HCT116 (cell line): ENCODE measurements around the gene HPCAL1. TPM values are rescaled to one million over a fixed set of nuclear protein-coding genes. Genes with fewer than 3 reads are reported as not detected.

Experiments
- ATAC-seq: fragments of 200-7000 bp; cut with Tn5 transposase; 2 replicates; pipeline ENCODE4 v1.9.1; 2020; ENCODE audit warnings: mild to moderate bottlenecking, moderate library complexity
- BruUV-seq: library from RNA; stranded (reverse); fragments of 400-500 nt; replicated peaks from 2 replicates; lab custom pipeline; 2021; lab: Mats Ljungman, UMichigan
- CTCF ChIA-PET: fragments of 300-600 bp; sonication (Branson Sonifier 250); formaldehyde crosslinking; loops from one replicate; lab custom pipeline; 2021; ENCODE audit warnings: antibody characterized with exemption; lab: Charles Lee
- POLR2A ChIA-PET: fragments of 300-600, 350-600 bp; sonication (Branson Sonifier 250); formaldehyde crosslinking; loops from one replicate; lab custom pipeline; 2021; ENCODE audit warnings: antibody characterized with exemption; lab: Charles Lee
- RAD21 ChIA-PET, 2 experiments: fragments of 300-600 bp; sonication (Branson Sonifier 250); formaldehyde crosslinking; loops; one replicate each; lab custom pipeline; 2023; ENCODE audit warnings: low total read pairs in 2 of 2; ENCODE audit not compliant: uncharacterized antibody in 2 of 2, unreplicated experiment in 2 of 2, low non-redundant PET in 1 of 2; lab: Charles Lee
- DNase-seq: peaks from one replicate; pipeline ENCODE4 v3.0.0-alpha.2; 2010; ENCODE audit warnings: low read depth, low spot score
- H2AFZ ChIP-seq: fragments of 200-600 bp; shearing (Covaris generic), sonication (generic); 2 replicates; pipeline ENCODE4 v1.6.1; 2017; ENCODE audit warnings: low read depth, mixed run types, mixed read lengths, antibody characterized with exemption, low read length; ENCODE audit not compliant: poor library complexity, severe bottlenecking
- H3K27ac ChIP-seq: 2 replicates; pipeline ENCODE4 v1.5.1; 2012; ENCODE audit warnings: low read depth, low read length
- H3K27me3 ChIP-seq: fragments of 200-600 bp; sonication (generic); 2 replicates; pipeline ENCODE4 v1.6.1; 2016; ENCODE audit warnings: mixed run types, low read length, mixed read lengths; ENCODE audit not compliant: insufficient read depth
- H3K36me3 ChIP-seq, 2 experiments: fragments of 200-500 bp in 1 of 2; fragments of 200-600 bp in 1 of 2; sonication (Bioruptor generic) in 1 of 2; sonication (generic) in 1 of 2; 2 replicates each; pipeline versions ENCODE4 v1.5.1 to v1.6.1; 2014 to 2016; ENCODE audit warnings: low read length in 2 of 2, inconsistent platforms in 1 of 2, mixed read lengths in 1 of 2, mixed run types in 1 of 2; ENCODE audit not compliant: insufficient read depth in 2 of 2, control insufficient read depth in 1 of 2
- H3K4me1 ChIP-seq, 2 experiments: fragments of 200-600 bp in 1 of 2; sonication (generic) in 1 of 2; 2 replicates each; pipeline versions ENCODE4 v1.5.1 to v1.6.1; 2012 to 2017; ENCODE audit warnings: low read length in 2 of 2, inconsistent platforms in 1 of 2, mild to moderate bottlenecking in 1 of 2, mixed read lengths in 1 of 2, mixed run types in 1 of 2, moderate library complexity in 1 of 2; ENCODE audit not compliant: insufficient read depth in 2 of 2, control insufficient read depth in 1 of 2
- H3K4me2 ChIP-seq: fragments of 200-600 bp; sonication (generic); 2 replicates; pipeline ENCODE4 v1.6.1; 2017; ENCODE audit warnings: mixed run types, low read length, mixed read lengths
- H3K4me3 ChIP-seq, 2 experiments: fragments of 200-600 bp in 1 of 2; sonication (generic) in 1 of 2; replicated peaks in 1 of 2; 2 replicates each; pipeline ENCODE4 v1.5.1; 2011 to 2016; ENCODE audit warnings: low read length in 2 of 2, control low read depth in 1 of 2, low read depth in 1 of 2, mild to moderate bottlenecking in 1 of 2, mixed read lengths in 1 of 2, mixed run types in 1 of 2
- H3K79me2 ChIP-seq: fragments of 200-600 bp; sonication (generic); 2 replicates; pipeline ENCODE4 v1.6.1; 2017; ENCODE audit warnings: mild to moderate bottlenecking, mixed run types, low read length, moderate library complexity, mixed read lengths; ENCODE audit not compliant: insufficient read depth
- H3K9ac ChIP-seq: fragments of 200-600 bp; sonication (generic); 2 replicates; pipeline ENCODE4 v1.6.1; 2016; ENCODE audit warnings: low read length, mixed read lengths
- H3K9me2 ChIP-seq: fragments of 200-600 bp; sonication (generic), shearing (Covaris generic); 2 replicates; pipeline ENCODE4 v1.6.1; 2017; ENCODE audit warnings: mixed run types, mild to moderate bottlenecking, moderate library complexity; ENCODE audit not compliant: insufficient read depth
- H3K9me3 ChIP-seq, 2 experiments: fragments of 200-500 bp in 1 of 2; fragments of 200-600 bp in 1 of 2; sonication (Bioruptor generic) in 1 of 2; sonication (generic) in 1 of 2; 2 replicates each; pipeline ENCODE4 v1.6.1; 2014 to 2017; ENCODE audit warnings: low read length in 2 of 2, mixed read lengths in 2 of 2, inconsistent platforms in 1 of 2, low read depth in 1 of 2, mild to moderate bottlenecking in 1 of 2, mixed run types in 1 of 2, moderate library complexity in 1 of 2; ENCODE audit not compliant: control insufficient read depth in 1 of 2, insufficient read depth in 1 of 2
- H4K20me1 ChIP-seq: fragments of 200-600 bp; sonication (generic), shearing (Covaris generic); 2 replicates; pipeline ENCODE4 v1.6.1; 2017; ENCODE audit warnings: mixed run types, mild to moderate bottlenecking, moderate library complexity; ENCODE audit not compliant: insufficient read depth
- ATF3 ChIP-seq: IDR thresholded peaks from 2 replicates; pipeline ENCODE4 v1.6.1; 2012
- CBX3 ChIP-seq: IDR thresholded peaks from 2 replicates; pipeline ENCODE4 v1.6.1; 2012; ENCODE audit warnings: low read depth
- EGR1 ChIP-seq: IDR thresholded peaks from 2 replicates; pipeline ENCODE4 v1.6.1; 2012; ENCODE audit warnings: low read depth
- EZH2 ChIP-seq: fragments of 200-600 bp; sonication (generic); IDR thresholded peaks from 2 replicates; pipeline ENCODE4 v1.6.1; 2017; ENCODE audit warnings: antibody characterized with exemption, mixed run types
- EZH2phosphoT487 ChIP-seq: fragments of 200-600 bp; IDR thresholded peaks from 2 replicates; pipeline ENCODE4 v1.6.1; 2018; ENCODE audit warnings: antibody characterized with exemption, borderline replicate concordance
- FOSL1 ChIP-seq: IDR thresholded peaks from 2 replicates; pipeline ENCODE4 v1.6.1; 2012; ENCODE audit warnings: low read depth
- MAX ChIP-seq: IDR thresholded peaks from 2 replicates; pipeline ENCODE4 v1.6.1; 2012
- POLR2AphosphoS5 ChIP-seq: IDR thresholded peaks from 2 replicates; pipeline ENCODE4 v1.6.1; 2011; ENCODE audit warnings: mild to moderate bottlenecking, low read depth, low read length, moderate library complexity
- SIN3A ChIP-seq: IDR thresholded peaks from 2 replicates; pipeline ENCODE4 v1.6.1; 2012; ENCODE audit warnings: low read depth
- TCF7L2 ChIP-seq: IDR thresholded peaks from 2 replicates; pipeline ENCODE4 v1.7.0; 2011; ENCODE audit warnings: borderline replicate concordance, inconsistent platforms; ENCODE audit not compliant: insufficient read depth, insufficient read length; ENCODE audit errors: extremely low read depth
- YY1 ChIP-seq: IDR thresholded peaks from 2 replicates; pipeline ENCODE4 v1.6.1; 2011; ENCODE audit warnings: low read length, low read depth, moderate library complexity, mild to moderate bottlenecking; ENCODE audit not compliant: insufficient replicate concordance; ENCODE audit errors: extremely low read depth
- ZFX ChIP-seq: fragments of 450-650 bp; IDR thresholded peaks from 2 replicates; pipeline ENCODE4 v1.6.1; 2017
- intact Hi-C: fragments of 100-400 bp; cut with micrococcal nuclease; formaldehyde crosslinking; loops from 2 replicates; pipeline ENCODE4 v1.10.0; 2022
- total RNA-seq: library from RNA; stranded (reverse); gene quantifications from one replicate; pipeline ENCODE4 v1.2.1, GENCODE V29; 2021; ENCODE audit not compliant: unreplicated experiment

HPCAL1 gene
- total RNA-seq, 1 experiment from 2014 or later = 111 TPM

- Histone ChIP-seq H3K9me2 (no peaks in the 10 kb centered on the region), H3K36me3 (no peaks in the 10 kb centered on the region), H3K27ac (no peak overlapping the region), H3K4me1 (peaks cover 0 to 7% of the 10 kb centered on the region in 2 experiments; a peak in 1 of 4 replicates), H3K9me3 (no peaks in the 10 kb centered on the region), H2AFZ (no peak overlapping the region), H3K9ac (no peak overlapping the region), H4K20me1 (no peaks in the 10 kb centered on the region), H3K27me3 (no peaks in the 10 kb centered on the region), H3K4me2 (no peak overlapping the region), H3K79me2 (peaks cover 79% of the 10 kb centered on the region), H3K4me3 (no peak overlapping the region)
- ATAC-seq (no peak), DNase-seq (no peak)
- RAD21 ChIA-PET = no interaction called here
- intact Hi-C loops = no loop called here
- CTCF ChIA-PET = no interaction called here
- BruUV-seq = no TSS peak
- TF ChIP-seq EZH2 (no peak), ATF3 (no peak), EZH2phosphoT487 (no peak), YY1 (no peak), FOSL1 (no peak), TCF7L2 (no peak), ZFX (no peak), SIN3A (no peak), EGR1 (no peak), MAX (no peak), POLR2AphosphoS5 (no peak), CBX3 (no peak)
- POLR2A ChIA-PET = no interaction called here
These were observed 62.7 kb downstream of the HPCAL1 start for GRCh38 chr2:10365412-10365811.
